ENCODE data around the gene ADAMTS8.

Gene ADAMTS8

DNA sequence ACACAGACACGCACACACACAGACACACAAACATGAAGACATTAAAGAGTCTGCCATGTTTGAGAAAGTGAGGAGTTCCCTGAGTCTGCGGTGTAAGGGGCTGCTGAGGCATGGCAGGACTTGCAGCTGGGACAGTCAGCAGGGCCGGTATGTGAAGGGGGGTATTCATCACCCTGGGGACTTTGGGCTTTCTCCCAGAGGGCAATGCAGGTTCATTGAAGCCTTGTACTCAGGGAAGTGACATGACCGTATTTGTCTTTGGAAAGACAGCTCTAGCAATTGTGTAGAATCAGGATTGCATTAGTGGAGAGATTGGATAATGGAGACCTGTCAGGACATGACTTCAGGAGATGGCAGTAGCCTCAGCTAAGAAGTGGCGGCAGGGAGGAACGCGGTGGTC is 9.4 kb upstream of the ADAMTS8 start:
- Histone ChIP-seq H3K27me3 (ENCODE audit: insufficient read depth, low read length) (no peaks in the 10 kb centered on the region), H3K23ac (ENCODE audit: low read length) (no peak overlapping the region), H4K91ac (ENCODE audit: low read depth, low read length) (no peak overlapping the region), H3K4me1 (ENCODE audit: control insufficient read depth in 1 of 2, insufficient read depth in 2 of 2, low read length in 2 of 2) (no peaks in the 10 kb centered on the region), H3K79me2 (ENCODE audit: control insufficient read depth, insufficient read depth, low read length, poor library complexity) (no peaks in the 10 kb centered on the region), H3K27ac (ENCODE audit: low read depth, low read length) (no peak overlapping the region), H4K12ac (ENCODE audit: low read depth, low read length) (no peak overlapping the region), H2AK5ac (ENCODE audit: low read length) (no peak overlapping the region), H2BK5ac (ENCODE audit: low read depth, low read length, poor library complexity) (no peak overlapping the region), H3K14ac (ENCODE audit: low read length) (no peak overlapping the region), H4K8ac (ENCODE audit: low read depth, low read length) (no peak overlapping the region), H2BK120ac (ENCODE audit: insufficient read depth, low read length, poor library complexity) (no peak overlapping the region), H3K79me1 (ENCODE audit: low read length) (no peaks in the 10 kb centered on the region), H3K9me3 (ENCODE audit: insufficient read depth, low read depth, low read length) (peaks cover 2% of the 10 kb centered on the region), H3K4ac (ENCODE audit: low read depth, low read length) (no peak overlapping the region), H3K9ac (ENCODE audit: low read length) (no peak overlapping the region), H2BK12ac (ENCODE audit: low read length) (no peak overlapping the region), H3K4me2 (ENCODE audit: low read length) (no peak overlapping the region), H2AFZ (ENCODE audit: insufficient read depth, low read length, poor library complexity) (no peak overlapping the region), H3K18ac (ENCODE audit: low read length) (no peak overlapping the region), H3K4me3 (ENCODE audit: low read depth, low read length) (no peak overlapping the region), H3K36me3 (ENCODE audit: control insufficient read depth in 1 of 2, insufficient read depth in 2 of 2, low read length in 2 of 2) (no peaks in the 10 kb centered on the region)
- WGBS (ENCODE audit: extremely low coverage, insufficient coverage, insufficient read length), result no CpG with 5 or more reads among the region's 7 CpGs
- no peak for DNase-seq

DNA sequence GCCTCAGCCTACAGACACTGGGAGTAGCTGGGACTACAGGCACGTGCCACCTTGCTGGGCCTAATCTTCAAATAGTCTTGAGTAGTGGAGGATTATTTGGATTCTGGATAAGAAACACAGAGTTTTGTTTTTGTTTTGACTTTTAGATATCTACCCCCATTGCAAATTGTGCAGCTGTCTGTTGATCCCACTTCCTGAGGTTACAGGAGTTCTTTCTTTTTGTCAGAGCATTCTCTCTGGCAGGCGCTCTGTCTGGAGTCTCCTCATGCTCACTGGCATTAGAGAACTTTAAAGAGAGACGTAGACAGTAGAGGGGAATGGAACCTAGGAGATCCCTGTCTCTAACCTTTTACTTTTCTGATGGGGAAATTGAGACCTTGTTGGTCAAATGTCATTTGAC is 7.8 kb upstream of the ADAMTS8 start:
- Histone ChIP-seq H2BK120ac (ENCODE audit: insufficient read depth, low read length, poor library complexity) (no peak overlapping the region), H3K27me3 (ENCODE audit: insufficient read depth, low read length) (no peaks in the 10 kb centered on the region), H3K23ac (ENCODE audit: low read length) (no peak overlapping the region), H4K12ac (ENCODE audit: low read depth, low read length) (no peak overlapping the region), H2AK5ac (ENCODE audit: low read length) (no peak overlapping the region), H3K4me2 (ENCODE audit: low read length) (no peak overlapping the region), H3K4ac (ENCODE audit: low read depth, low read length) (no peak overlapping the region), H2BK12ac (ENCODE audit: low read length) (no peak overlapping the region), H3K4me1 (ENCODE audit: control insufficient read depth in 1 of 2, insufficient read depth in 2 of 2, low read length in 2 of 2) (no peaks in the 10 kb centered on the region), H3K79me1 (ENCODE audit: low read length) (no peaks in the 10 kb centered on the region), H3K9ac (ENCODE audit: low read length) (no peak overlapping the region), H3K9me3 (ENCODE audit: insufficient read depth, low read depth, low read length) (peaks cover under 1% of the 10 kb centered on the region), H2AFZ (ENCODE audit: insufficient read depth, low read length, poor library complexity) (no peak overlapping the region), H2BK5ac (ENCODE audit: low read depth, low read length, poor library complexity) (no peak overlapping the region), H3K36me3 (ENCODE audit: control insufficient read depth in 1 of 2, insufficient read depth in 2 of 2, low read length in 2 of 2) (no peaks in the 10 kb centered on the region), H3K14ac (ENCODE audit: low read length) (no peak overlapping the region), H3K18ac (ENCODE audit: low read length) (no peak overlapping the region), H4K91ac (ENCODE audit: low read depth, low read length) (no peak overlapping the region), H4K8ac (ENCODE audit: low read depth, low read length) (no peak overlapping the region), H3K79me2 (ENCODE audit: control insufficient read depth, insufficient read depth, low read length, poor library complexity) (no peaks in the 10 kb centered on the region), H3K27ac (ENCODE audit: low read depth, low read length) (no peak overlapping the region), H3K4me3 (ENCODE audit: low read depth, low read length) (no peak overlapping the region)
- WGBS (ENCODE audit: extremely low coverage, insufficient coverage, insufficient read length), result no CpG with 5 or more reads among the region's 3 CpGs
- peak; percentile 32 to 49 for DNase-seq

DNA sequence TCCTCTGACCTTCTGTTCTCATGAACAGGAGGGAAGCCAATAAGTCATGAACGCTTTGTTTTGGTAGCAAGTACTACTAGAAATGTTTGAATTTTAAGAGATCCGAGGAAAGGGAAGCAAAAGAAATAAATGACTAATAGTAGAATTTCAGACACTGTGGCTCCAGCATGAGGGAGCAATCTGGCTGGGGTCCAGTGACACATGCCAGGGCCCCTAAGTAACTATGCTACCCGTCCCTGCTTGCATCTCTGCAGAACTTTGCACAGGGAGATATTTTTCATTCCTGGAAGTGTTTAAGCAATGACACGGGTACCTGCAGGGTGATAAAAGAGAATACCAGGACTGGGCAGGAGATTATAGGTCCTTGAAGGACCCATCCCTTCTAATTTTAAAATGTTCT is 7.3 kb upstream of the ADAMTS8 start:
- Histone ChIP-seq H2BK120ac (ENCODE audit: insufficient read depth, low read length, poor library complexity) (no peak overlapping the region), H3K79me2 (ENCODE audit: control insufficient read depth, insufficient read depth, low read length, poor library complexity) (no peaks in the 10 kb centered on the region), H3K27me3 (ENCODE audit: insufficient read depth, low read length) (no peaks in the 10 kb centered on the region), H3K23ac (ENCODE audit: low read length) (no peak overlapping the region), H3K79me1 (ENCODE audit: low read length) (no peaks in the 10 kb centered on the region), H4K12ac (ENCODE audit: low read depth, low read length) (no peak overlapping the region), H2AFZ (ENCODE audit: insufficient read depth, low read length, poor library complexity) (no peak overlapping the region), H4K91ac (ENCODE audit: low read depth, low read length) (no peak overlapping the region), H2BK5ac (ENCODE audit: low read depth, low read length, poor library complexity) (no peak overlapping the region), H3K9me3 (ENCODE audit: insufficient read depth, low read depth, low read length) (no peaks in the 10 kb centered on the region), H3K4me2 (ENCODE audit: low read length) (no peak overlapping the region), H3K14ac (ENCODE audit: low read length) (no peak overlapping the region), H3K9ac (ENCODE audit: low read length) (no peak overlapping the region), H2BK12ac (ENCODE audit: low read length) (no peak overlapping the region), H3K4me1 (ENCODE audit: control insufficient read depth in 1 of 2, insufficient read depth in 2 of 2, low read length in 2 of 2) (no peaks in the 10 kb centered on the region), H3K4ac (ENCODE audit: low read depth, low read length) (no peak overlapping the region), H3K36me3 (ENCODE audit: control insufficient read depth in 1 of 2, insufficient read depth in 2 of 2, low read length in 2 of 2) (no peaks in the 10 kb centered on the region), H3K4me3 (ENCODE audit: low read depth, low read length) (no peak overlapping the region), H2AK5ac (ENCODE audit: low read length) (no peak overlapping the region), H3K27ac (ENCODE audit: low read depth, low read length) (no peak overlapping the region), H4K8ac (ENCODE audit: low read depth, low read length) (no peak overlapping the region), H3K18ac (ENCODE audit: low read length) (no peak overlapping the region)
- WGBS (ENCODE audit: extremely low coverage, insufficient coverage, insufficient read length), result no CpG with 5 or more reads among the region's 4 CpGs
- DNase-seq, result peak; percentile 73 to 84

DNA sequence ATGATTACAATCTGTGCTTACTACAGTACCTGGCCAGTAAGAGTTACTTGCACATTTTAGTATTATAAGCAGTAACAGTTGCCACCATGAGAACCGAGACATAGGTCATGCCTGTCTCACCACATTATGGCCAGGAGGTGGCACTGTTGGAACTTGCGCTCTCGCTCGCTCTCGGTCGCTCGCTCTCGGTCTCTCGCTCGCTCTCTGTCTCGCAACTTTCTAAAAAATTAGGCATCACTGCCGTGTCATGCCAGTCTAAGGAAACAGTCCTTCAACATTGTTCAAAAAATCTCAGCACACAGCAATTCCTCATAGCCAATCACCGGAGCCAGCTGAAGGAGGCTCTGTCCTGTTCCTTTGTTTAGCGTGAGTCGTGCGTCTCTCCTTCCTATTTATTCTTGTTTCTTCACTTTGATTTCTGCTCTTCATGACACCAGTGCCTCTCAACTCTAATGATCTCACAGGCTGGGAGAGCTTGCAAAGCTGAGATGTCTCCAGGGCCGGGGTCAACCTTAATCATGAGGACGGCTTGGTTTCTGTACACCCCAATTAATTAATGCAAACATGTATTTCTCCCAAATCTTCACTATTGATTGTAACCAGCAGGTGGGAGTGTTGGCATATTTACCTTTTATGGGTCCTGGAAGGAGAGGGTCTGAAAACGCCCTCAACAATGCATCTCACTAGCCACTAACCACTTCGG is 6.3 kb upstream of the ADAMTS8 start:
- peak; percentile 90 to 93 for DNase-seq
- H3K27me3 ChIP-seq (ENCODE audit: insufficient read depth, low read length), result peaks cover 5% of the 10 kb centered on the region
- no peak overlapping the region for H3K27ac ChIP-seq (ENCODE audit: low read depth, low read length)
- peak overlapping the region; percentile 42 for H2AFZ ChIP-seq (ENCODE audit: insufficient read depth, low read length, poor library complexity)
- peak overlapping the region; percentile 65 for H3K4me3 ChIP-seq (ENCODE audit: low read depth, low read length)
- H3K23ac ChIP-seq (ENCODE audit: low read length), result no peak overlapping the region
- no peaks in the 10 kb centered on the region for H3K4me1 ChIP-seq (ENCODE audit: control insufficient read depth in 1 of 2, insufficient read depth in 2 of 2, low read length in 2 of 2)
- H3K14ac ChIP-seq (ENCODE audit: low read length), result no peak overlapping the region
- no peaks in the 10 kb centered on the region for H3K79me1 ChIP-seq (ENCODE audit: low read length)
- H4K91ac ChIP-seq (ENCODE audit: low read depth, low read length), result no peak overlapping the region
- H2BK5ac ChIP-seq (ENCODE audit: low read depth, low read length, poor library complexity), result no peak overlapping the region
- H4K8ac ChIP-seq (ENCODE audit: low read depth, low read length), result no peak overlapping the region
- WGBS (ENCODE audit: extremely low coverage, insufficient coverage, insufficient read length), result no CpG with 5 or more reads among the region's 20 CpGs
- no peak overlapping the region for H3K4ac ChIP-seq (ENCODE audit: low read depth, low read length)
- H3K9ac ChIP-seq (ENCODE audit: low read length), result peak overlapping the region; percentile 71
- H3K18ac ChIP-seq (ENCODE audit: low read length), result no peak overlapping the region
- H2AK5ac ChIP-seq (ENCODE audit: low read length), result no peak overlapping the region
- H3K36me3 ChIP-seq (ENCODE audit: control insufficient read depth in 1 of 2, insufficient read depth in 2 of 2, low read length in 2 of 2), result no peaks in the 10 kb centered on the region
- peaks cover under 1% of the 10 kb centered on the region for H3K9me3 ChIP-seq (ENCODE audit: insufficient read depth, low read depth, low read length)
- no peaks in the 10 kb centered on the region for H3K79me2 ChIP-seq (ENCODE audit: control insufficient read depth, insufficient read depth, low read length, poor library complexity)
- H3K4me2 ChIP-seq (ENCODE audit: low read length), result peak overlapping the region; percentile 75
- H2BK120ac ChIP-seq (ENCODE audit: insufficient read depth, low read length, poor library complexity), result no peak overlapping the region
- H4K12ac ChIP-seq (ENCODE audit: low read depth, low read length), result no peak overlapping the region
- no peak overlapping the region for H2BK12ac ChIP-seq (ENCODE audit: low read length)
